GM19351 (cell line): ENCODE results near the gene TNS1.
"Not testable (repeated sequence)": the region's sequence is repeated elsewhere in the genome, so short reads cannot be mapped to it uniquely, and the experiment has no call there.

Experiments
- ATAC-seq: cut with Tn5 transposase; IDR thresholded peaks from one replicate; pipeline ENCODE4 v1.9.1; 2021; ENCODE audit warnings: mild to moderate bottlenecking, moderate library complexity; ENCODE audit not compliant: unreplicated experiment

The TNS1 gene

GRCh38 chr2:217793566-217794132 is 209.1 kb downstream of the TNS1 start:
- no peak for ATAC-seq

GRCh38 chr2:217792626-217793527 is 209.9 kb downstream of the TNS1 start:
- ATAC-seq: no peak

- ATAC-seq: no peak
Observed at GRCh38 chr2:217791551-217791950, 211.2 kb downstream of the TNS1 start.

- ATAC-seq: no peak
Observed at GRCh38 chr2:217790681-217791392, 212.0 kb downstream of the TNS1 start.

GRCh38 chr2:217790195-217790594 is 212.6 kb downstream of the TNS1 start:
- no peak for ATAC-seq

- no peak for ATAC-seq
Observed at GRCh38 chr2:217789736-217790181, 213.0 kb downstream of the TNS1 start.

- peak; percentile 48 for ATAC-seq
Observed at GRCh38 chr2:217789003-217789735, 213.6 kb downstream of the TNS1 start.

GRCh38 chr2:217788669-217789002 is 214.2 kb downstream of the TNS1 start:
- no peak for ATAC-seq

GRCh38 chr2:217787160-217787877 is 215.5 kb downstream of the TNS1 start:
- no peak for ATAC-seq

GRCh38 chr2:217786560-217786959 is 216.2 kb downstream of the TNS1 start:
- ATAC-seq: not testable (repeated sequence)

- ATAC-seq: peak; percentile 72
Observed at GRCh38 chr2:217785544-217786045, 217.2 kb downstream of the TNS1 start.

- no peak for ATAC-seq
Observed at GRCh38 chr2:217784996-217785543, 217.7 kb downstream of the TNS1 start.

- ATAC-seq: no peak
Observed at GRCh38 chr2:217783243-217783642, 219.6 kb downstream of the TNS1 start.

GRCh38 chr2:217777906-217778305 is 224.9 kb downstream of the TNS1 start:
- ATAC-seq: no peak

- ATAC-seq: no peak
Observed at GRCh38 chr2:217776631-217777030, 226.2 kb downstream of the TNS1 start.

- no peak for ATAC-seq
Observed at GRCh38 chr2:217775920-217776503, 226.8 kb downstream of the TNS1 start.

GRCh38 chr2:217774232-217774631 is 228.6 kb downstream of the TNS1 start:
- no peak for ATAC-seq

GRCh38 chr2:217773539-217773938 is 229.3 kb downstream of the TNS1 start:
- no peak for ATAC-seq

GRCh38 chr2:217766356-217766755 is 236.4 kb downstream of the TNS1 start:
- ATAC-seq: no peak
